DMS79 treated with DMSO at 0.1 percent for 48 hours (cell line): ENCODE results near the gene ACP6.
"Not testable (repeated sequence)": the region's sequence is repeated elsewhere in the genome, so short reads cannot be mapped to it uniquely, and the experiment has no call there.

ENCODE experiments used
- DNase-seq: peaks from one replicate; lab custom pipeline; 2025; lab: John Stamatoyannopoulos, UW

The ACP6 gene

GRCh38 chr1:147670319-147671001 lies at the start of gene ACP6:
ACP6 (minus strand) TSS chr1:147670524; CDS start chr1:147670048, 476 bp downstream.
- DNase-seq, result peak; percentile 89

- DNase-seq, result no peak
These were observed 49.4 kb upstream of the ACP6 start for GRCh38 chr1:147719711-147720225.

GRCh38 chr1:147719029-147719698 lies 48.8 kb upstream of the ACP6 start:
- DNase-seq, result no peak

DNA sequence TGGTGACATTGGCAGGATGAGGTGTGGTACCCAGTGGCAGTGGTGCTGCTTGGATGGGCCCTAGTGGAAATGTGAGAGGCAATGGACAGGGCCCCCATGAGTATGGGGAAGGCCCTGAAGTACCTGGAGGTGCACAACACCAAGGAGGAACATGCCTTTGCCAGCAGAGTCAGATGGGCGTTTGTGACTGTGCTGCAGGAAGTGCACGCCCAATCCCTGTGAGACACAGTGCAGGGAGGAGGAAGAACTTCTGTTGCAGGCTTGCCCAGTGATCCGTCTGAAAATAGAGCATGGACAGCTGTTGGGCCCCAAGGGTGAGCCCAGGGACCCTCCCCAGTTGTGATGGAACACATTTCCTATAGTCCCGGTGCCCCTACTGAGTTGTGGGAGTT lies 47.4 kb upstream of the ACP6 start:
- DNase-seq, result no peak

DNA sequence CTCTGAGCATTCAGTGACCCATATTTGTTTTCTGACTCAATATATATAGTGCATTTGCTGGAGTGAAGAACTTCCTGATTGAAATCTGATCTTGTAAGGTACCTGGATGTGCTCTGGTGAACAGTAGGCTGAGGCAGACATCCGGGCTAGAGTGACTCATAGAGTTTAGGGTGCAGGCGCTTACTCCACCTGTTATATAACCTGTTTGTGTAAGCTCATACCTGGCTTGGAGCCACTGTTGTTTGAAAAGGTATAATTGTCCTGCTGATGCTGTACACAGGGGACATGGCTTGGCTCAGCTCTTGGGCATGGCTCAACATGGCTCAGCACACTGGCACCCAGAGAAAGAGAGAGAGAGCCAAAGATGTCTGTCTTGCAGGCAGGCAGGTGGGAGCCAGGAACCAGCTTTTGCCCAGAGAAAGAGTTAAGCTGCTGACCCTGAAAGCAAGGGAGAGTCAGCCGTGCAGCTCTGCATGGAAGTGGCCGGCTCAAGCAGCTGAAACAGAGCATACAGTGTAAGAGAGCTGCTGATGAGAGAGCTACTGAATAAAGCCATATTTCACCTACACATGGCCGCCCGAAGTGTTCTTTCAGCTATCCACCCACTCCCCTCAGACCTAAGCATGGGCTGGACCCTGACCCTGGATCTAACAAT lies 46.9 kb upstream of the ACP6 start:
- peak; percentile 21 for DNase-seq

- no peak for DNase-seq
These were observed 42.3 kb upstream of the ACP6 start for GRCh38 chr1:147712605-147713004.

DNA sequence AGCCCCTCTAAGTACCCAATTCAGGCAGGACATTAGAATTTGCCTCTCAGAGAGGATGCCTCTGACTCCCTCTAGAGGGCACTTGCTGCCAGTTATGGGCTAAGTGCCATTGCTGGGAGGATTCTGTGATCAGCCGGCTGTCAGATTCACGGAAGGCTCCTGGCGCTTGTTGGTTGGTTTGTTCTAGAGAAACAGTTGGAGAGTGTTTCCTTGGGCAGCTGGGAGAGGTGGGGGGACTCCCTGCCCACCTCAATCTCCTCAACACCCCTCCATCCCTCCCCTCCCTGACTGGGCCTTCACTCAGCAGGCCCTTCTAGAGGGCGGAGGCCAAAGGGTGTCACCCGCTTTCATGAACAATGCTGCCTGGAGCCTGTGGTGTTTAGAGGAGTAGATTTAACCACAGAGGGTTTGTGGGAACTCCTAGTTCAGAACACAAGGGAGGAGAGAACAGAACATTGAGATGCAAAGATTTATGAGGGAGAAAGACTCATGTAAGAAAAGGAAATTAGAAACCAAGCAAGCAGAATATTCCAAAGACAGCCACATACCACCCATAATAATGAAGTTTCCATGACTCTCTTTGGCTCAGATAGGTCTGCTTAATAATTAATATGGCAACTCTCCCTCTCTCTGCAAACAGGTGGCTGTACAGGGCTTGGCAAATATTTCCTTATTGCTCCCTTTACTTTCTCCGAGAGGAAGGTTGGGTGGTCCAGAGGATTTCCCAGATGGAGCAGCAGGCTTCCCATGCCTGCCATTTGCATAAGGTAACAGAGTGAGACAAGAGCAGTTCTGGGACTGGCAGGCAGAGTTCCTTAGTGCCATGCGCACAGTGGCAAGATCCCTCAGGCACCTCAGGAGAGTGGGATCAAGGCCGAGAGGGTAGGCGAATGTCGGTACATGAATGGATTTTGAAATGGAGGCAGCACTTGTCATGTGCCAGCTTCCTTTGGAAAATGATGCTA lies 30.0 kb upstream of the ACP6 start:
- peak; percentile 16 for DNase-seq

DNA sequence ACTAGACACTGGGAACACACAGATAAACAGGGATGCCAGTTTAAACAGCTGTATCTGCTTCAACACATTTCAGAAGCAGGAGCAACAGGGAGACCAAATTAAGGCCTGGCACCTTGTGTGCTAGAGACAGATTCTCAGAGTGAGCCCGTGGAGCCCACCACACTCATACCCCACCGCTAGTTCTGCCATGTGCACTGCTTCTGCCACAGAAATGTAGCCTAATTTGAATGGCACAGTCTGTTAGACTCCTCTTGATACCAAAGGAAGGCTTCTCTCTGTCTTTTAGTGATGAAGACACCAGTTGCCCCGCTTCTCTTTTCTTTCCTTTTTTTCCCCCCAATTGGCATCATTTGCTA lies 29.3 kb upstream of the ACP6 start:
- no peak for DNase-seq

- no peak for DNase-seq
These were observed 12.9 kb upstream of the ACP6 start for GRCh38 chr1:147683163-147683763.

- DNase-seq, result not testable (repeated sequence)
These were observed 10.4 kb upstream of the ACP6 start for GRCh38 chr1:147680608-147681235.

GRCh38 chr1:147677681-147678080 lies 7.4 kb upstream of the ACP6 start:
- DNase-seq, result not testable (repeated sequence)

DNA sequence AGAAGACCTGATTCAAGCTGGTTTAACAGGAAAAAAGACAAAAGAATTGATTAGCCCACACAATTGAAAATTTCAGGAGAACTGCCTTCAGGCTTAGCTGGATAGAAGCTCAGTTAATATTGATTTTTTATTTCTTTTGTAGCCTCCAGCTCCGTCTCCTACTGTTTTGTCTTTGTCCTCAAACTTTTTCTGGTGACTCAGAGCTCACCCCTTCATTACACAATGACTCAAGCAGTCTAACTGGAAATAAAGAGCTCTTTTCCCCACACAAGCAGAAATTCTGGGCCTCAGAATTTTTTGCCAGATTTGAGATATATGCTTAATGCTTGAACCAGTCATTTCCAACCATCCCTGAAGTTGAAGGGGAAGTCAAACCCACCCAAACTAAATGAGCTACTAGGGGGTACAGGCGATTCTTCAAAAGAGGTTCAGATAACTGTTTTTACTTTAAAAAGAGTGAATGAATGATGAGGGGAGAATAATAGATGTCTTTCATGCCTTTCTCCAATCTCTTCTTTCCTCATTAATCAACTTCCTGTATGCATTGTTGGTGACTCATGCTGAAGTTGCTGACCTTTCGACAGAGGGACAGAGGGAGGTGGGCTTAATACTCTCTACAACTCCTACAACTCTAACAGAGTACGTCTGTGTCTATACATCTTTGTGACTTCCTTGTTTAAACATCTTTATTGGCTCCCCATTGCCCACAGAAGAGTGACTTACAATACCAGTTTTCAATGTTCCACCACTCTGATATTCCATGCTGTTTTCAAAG lies 6.2 kb upstream of the ACP6 start:
- no peak for DNase-seq

GRCh38 chr1:147673816-147674215 lies 3.5 kb upstream of the ACP6 start:
- DNase-seq, result no peak

DNA sequence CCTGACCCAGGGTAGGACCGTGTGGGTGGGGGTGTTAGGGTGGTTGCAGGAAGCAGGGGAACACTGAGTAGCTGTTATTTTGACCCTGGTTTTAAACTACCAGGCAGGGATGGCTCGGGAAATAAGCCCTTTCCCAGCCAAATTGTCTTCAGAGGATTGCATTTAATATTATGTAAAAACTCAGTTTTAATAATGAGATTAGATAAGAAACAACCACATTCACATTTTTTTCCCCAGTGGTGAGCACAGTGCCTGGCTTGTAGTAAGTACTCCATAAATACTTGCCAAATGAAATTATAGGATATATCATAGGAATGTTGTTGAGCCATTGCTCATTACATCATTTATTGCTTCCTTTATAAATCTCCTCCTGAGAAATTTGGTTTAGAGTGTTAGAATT lies 3.1 kb upstream of the ACP6 start:
- no peak for DNase-seq

DNA sequence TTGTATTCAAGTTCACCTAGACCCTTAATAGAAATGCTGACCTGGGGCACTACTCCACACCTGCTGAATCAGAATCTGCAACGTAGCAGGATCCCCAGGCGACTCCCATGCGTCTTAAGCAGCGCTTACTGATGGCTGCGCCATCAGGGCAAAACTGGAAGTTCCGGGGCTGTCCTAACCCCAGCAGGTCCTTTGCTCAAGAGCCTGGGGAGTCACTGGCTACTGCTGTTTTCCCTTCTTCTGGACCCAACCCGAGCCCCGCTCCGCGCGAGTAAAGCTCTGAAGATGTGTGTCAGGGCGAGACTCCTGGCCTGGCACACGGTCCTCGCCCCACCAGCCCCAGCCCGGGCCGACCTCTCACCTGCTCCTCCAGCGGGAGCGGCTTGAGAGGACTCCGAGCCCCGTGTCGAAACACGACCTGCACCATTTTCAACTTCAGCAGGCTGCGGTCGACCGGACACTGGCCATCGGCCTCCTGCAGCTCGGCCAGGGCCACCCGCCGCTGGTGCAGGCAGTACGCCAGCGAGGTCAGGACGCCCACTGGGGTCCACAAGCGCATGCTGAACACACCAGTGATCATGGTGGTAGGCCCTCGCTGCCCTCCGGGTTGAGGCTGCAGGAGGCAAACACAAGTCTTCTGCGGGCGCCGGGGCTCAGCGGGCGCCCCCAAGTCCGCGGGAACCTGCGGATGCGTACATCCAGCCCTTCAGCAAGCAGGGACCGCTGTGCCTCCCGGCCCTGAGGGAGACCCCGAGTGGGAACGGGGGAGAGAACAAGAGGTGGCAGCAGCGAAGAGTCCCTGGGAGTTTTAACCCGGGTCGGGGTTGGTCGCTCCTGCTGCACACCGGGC lies 630 bp downstream of the ACP6 start:
- DNase-seq, result peak; percentile 29

DNA sequence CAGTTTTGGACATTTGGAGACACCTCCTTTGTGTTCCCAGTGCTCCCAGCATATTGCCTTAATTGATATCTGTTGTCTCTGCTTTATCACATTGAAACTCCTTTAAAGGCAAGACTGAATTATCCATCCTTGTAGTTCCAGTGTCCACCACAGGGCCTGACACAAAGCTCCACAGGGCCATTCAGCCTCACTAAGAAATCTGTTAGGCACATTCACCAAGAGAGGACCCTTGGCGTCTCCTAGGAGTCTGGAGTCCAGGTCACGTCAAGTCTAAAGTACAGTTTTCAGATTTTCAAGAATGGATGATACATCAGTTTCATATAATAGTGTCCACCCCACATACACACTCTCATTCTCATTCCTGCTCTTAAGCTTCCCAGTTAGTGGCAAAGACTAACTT lies 4.8 kb downstream of the ACP6 start:
- DNase-seq, result no peak

DNA sequence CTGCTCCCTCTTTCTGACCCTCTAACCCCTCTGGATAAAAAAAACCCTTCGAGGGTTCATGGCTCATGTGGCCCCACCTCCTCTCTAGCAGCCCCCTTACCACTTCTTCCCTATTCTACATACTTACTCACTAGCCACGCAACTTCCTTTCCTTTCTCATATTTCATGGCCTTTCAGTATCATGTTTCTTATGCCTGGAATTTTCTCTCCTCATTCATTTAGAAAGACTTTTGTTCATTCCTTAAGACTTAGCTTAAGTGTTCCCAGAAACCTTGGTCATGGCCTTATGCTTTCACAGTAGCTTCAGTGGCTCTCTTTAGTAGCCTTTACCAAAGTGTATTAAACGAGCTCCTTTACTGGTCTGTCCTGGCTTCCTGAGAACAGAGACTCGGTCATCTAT lies 6.1 kb downstream of the ACP6 start:
- no peak for DNase-seq

- DNase-seq, result no peak
These were observed 15.8 kb downstream of the ACP6 start for GRCh38 chr1:147654511-147654910.

DNA sequence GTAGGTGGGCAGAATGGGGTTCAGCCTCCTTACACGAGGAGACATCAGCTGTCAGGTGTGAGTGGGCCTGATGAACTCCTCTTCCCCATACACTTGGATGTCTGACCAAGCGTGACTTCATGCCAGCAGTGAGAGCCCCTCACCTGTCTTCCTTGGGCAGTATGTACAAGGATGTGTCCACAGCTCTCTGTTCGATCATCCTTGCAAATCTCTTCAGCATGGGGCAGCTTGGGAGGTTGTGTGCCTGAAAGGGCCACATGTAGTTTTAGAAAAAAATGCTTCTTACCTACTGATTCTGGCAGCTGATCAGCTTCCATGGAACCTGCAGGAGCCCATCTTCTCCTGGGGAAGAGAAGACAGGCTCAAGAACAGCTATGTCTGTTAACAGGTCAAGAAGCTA lies 18.0 kb downstream of the ACP6 start:
- no peak for DNase-seq
